Measurements from ENCODE around the gene GLIS1. TPM values are rescaled to one million over a fixed set of nuclear protein-coding genes. Genes with fewer than 3 reads are reported as not detected.

Gene GLIS1
- total and polyA plus RNA-seq, 2 donors (not counting 3 experiments of a cell fraction or from before 2014, with no cell fraction given), result not detected

DNA sequence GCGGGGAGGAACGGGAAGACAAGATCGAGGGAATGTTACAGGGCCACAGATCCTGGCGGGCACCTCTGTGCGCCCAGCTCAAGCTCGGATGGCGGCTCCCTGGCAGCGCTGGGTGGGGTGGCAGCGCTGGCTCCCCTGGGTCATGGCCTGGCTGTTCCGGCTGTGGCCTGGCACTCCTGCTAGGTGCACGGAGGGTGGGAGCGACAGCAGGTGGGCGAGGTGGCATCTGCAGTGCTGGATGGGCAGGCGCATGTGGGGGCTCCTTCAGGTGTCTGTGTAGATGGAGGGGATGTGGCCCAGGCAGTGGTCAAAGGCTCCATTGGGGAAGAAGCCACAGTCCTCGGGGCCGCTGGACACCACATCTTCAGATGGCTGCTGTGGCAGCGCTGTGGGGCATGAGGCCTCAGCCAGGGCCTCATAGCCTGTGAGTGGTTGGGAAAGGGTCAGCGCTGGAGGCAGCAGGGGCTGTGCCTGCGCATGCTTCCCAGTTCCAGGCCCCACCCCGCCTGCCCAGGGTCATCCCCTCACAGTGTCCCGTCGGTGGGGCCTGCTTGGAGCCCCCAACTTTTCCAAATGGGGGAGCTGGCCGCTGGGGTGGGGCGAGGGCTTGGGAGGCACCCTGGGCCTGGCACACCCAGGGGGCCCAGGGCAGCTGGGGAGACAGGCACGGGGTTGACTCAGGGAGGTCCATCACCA, 232.5 kb downstream of the GLIS1 start:
- dilution Hi-C loops (cut with MboI; ENCODE audit: extremely low pct_ligation_motif_present, low sequenced_read_pairs) (no loop called here), intact Hi-C loops (cut with micrococcal nuclease) (no loop called here)
- no peaks in the 10 kb centered on the region for H4K20me1 ChIP-seq (replicated peaks; ENCODE audit: control insufficient read depth, extremely low read depth, insufficient read depth, low read length)
- TF ChIP-seq, protein P1, sequence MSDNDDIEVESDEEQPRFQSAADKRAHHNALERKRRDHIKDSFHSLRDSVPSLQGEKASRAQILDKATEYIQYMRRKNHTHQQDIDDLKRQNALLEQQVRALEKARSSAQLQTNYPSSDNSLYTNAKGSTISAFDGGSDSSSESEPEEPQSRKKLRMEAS (IDR thresholded peaks at IDR 0.05; ENCODE audit: insufficient read depth, insufficient read length), result no peak
- TF ChIP-seq JUN (IDR thresholded peaks at IDR 0.05; ENCODE audit: borderline replicate concordance, insufficient read depth, insufficient read length, low read depth) (no peak), EZH2 (IDR thresholded peaks at IDR 0.05; ENCODE audit: borderline replicate concordance, low read depth, low read length, severe bottlenecking) (no peak), GATA2 (IDR thresholded peaks at IDR 0.05; ENCODE audit: insufficient read depth, insufficient read length, low read depth, low read length) (no peak), MYC (IDR thresholded peaks at IDR 0.05; ENCODE audit: low read depth, low read length) (no peak), POLR2A (IDR thresholded peaks at IDR 0.05; ENCODE audit: low read depth, low read length) (no peak), FOS (IDR thresholded peaks at IDR 0.05; ENCODE audit: borderline replicate concordance, insufficient read depth, low read length) (no peak), POLR2AphosphoS5 (IDR thresholded peaks at IDR 0.05; ENCODE audit: insufficient read depth, low read depth, low read length) (no peak)
- TF ChIP-seq, protein P2, sequence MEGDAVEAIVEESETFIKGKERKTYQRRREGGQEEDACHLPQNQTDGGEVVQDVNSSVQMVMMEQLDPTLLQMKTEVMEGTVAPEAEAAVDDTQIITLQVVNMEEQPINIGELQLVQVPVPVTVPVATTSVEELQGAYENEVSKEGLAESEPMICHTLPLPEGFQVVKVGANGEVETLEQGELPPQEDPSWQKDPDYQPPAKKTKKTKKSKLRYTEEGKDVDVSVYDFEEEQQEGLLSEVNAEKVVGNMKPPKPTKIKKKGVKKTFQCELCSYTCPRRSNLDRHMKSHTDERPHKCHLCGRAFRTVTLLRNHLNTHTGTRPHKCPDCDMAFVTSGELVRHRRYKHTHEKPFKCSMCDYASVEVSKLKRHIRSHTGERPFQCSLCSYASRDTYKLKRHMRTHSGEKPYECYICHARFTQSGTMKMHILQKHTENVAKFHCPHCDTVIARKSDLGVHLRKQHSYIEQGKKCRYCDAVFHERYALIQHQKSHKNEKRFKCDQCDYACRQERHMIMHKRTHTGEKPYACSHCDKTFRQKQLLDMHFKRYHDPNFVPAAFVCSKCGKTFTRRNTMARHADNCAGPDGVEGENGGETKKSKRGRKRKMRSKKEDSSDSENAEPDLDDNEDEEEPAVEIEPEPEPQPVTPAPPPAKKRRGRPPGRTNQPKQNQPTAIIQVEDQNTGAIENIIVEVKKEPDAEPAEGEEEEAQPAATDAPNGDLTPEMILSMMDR (IDR thresholded peaks at IDR 0.05; ENCODE audit: extremely low read depth in 1 of 2, insufficient read depth in 1 of 2, low read depth in 1 of 2, low read length in 2 of 2), result no peak
- H3K9ac ChIP-seq (replicated peaks; ENCODE audit: extremely low read depth, insufficient read depth, low read length), result no peak overlapping the region
- no peak overlapping the region for H3K4me3 ChIP-seq (replicated peaks in 1 of 3; ENCODE audit: insufficient read depth in 1 of 3, low read depth in 1 of 3, low read length in 3 of 3)
- H3K4me1 ChIP-seq (ENCODE audit: control insufficient read depth, extremely low read depth, insufficient read depth, low read length), result no peaks in the 10 kb centered on the region
- POLR2A ChIA-PET, result no interaction called here
- no peak overlapping the region for H3K27ac ChIP-seq (ENCODE audit: insufficient read depth, low read depth, low read length)
- no peak for FAIRE-seq
- no peaks in the 10 kb centered on the region for H3K27me3 ChIP-seq (ENCODE audit: control insufficient read depth in 2 of 2, insufficient read depth in 2 of 2, low read length in 2 of 2)
- BruUV-seq (replicated peaks), result no TSS peak
- H3K9me1 ChIP-seq (replicated peaks; ENCODE audit: control insufficient read depth, extremely low read depth, insufficient read depth, low read length), result no peaks in the 10 kb centered on the region
- DNase-seq (ENCODE audit: low read depth, low spot score), result no peak
- H2AFZ ChIP-seq (ENCODE audit: low read depth, low read length), result no peak overlapping the region
- no peaks in the 10 kb centered on the region for H3K36me3 ChIP-seq (ENCODE audit: control insufficient read depth in 2 of 2, extremely low read depth in 1 of 2, insufficient read depth in 2 of 2, low read length in 2 of 2)
- H3K9me3 ChIP-seq (replicated peaks; ENCODE audit: control insufficient read depth, insufficient read depth, low read length), result no peaks in the 10 kb centered on the region
- no peaks in the 10 kb centered on the region for H3K79me2 ChIP-seq (ENCODE audit: control insufficient read depth, insufficient read depth, low read length)
- CTCF ChIA-PET, result no interaction called here
- no peak overlapping the region for H3K4me2 ChIP-seq (ENCODE audit: insufficient read depth, low read length)
